Bronchial epithelial cell (primary cell): ENCODE data around the gene BBS4. TPM values are rescaled to one million over a fixed set of nuclear protein-coding genes. Genes with fewer than 3 reads are reported as not detected.
"Not testable (repeated sequence)": the region's sequence is repeated elsewhere in the genome, so short reads cannot be mapped to it uniquely, and the experiment has no call there.

Source experiments
- DNase-seq: peaks from one replicate; pipeline ENCODE4 v3.0.0-alpha.2; 2010; ENCODE audit warnings: low read depth
- FAIRE-seq: peaks from 2 replicates; lab custom pipeline; 2011; peaks lifted over from hg19 to GRCh38; lab: Jason Lieb, UNC
- H3K27me3 ChIP-seq: 2 replicates; pipeline ENCODE4 v1.5.1; 2011; ENCODE audit warnings: low read length; ENCODE audit not compliant: control insufficient read depth, insufficient read depth
- H3K36me3 ChIP-seq: 2 replicates; pipeline ENCODE4 v1.5.1; 2011; ENCODE audit warnings: low read length; ENCODE audit not compliant: control insufficient read depth, insufficient read depth
- H3K4me3 ChIP-seq: 2 replicates; pipeline ENCODE4 v1.5.1; 2011; ENCODE audit warnings: mild to moderate bottlenecking, low read depth, low read length, control low read depth
- total RNA-seq: library from RNA; depleted of rRNA; stranded (reverse); fragments of >200 nt; gene quantifications from 2 replicates; pipeline ENCODE4 v1.2.1, GENCODE V29; 2014
- TF ChIP-seq, protein P1 (sequence below): IDR thresholded peaks from 2 replicates; pipeline ENCODE4 v1.5.1; 2011; ENCODE audit warnings: mild to moderate bottlenecking, moderate library complexity, low read length, control low read depth, inconsistent platforms; ENCODE audit not compliant: insufficient read depth, severe bottlenecking

BBS4 gene, protein sequence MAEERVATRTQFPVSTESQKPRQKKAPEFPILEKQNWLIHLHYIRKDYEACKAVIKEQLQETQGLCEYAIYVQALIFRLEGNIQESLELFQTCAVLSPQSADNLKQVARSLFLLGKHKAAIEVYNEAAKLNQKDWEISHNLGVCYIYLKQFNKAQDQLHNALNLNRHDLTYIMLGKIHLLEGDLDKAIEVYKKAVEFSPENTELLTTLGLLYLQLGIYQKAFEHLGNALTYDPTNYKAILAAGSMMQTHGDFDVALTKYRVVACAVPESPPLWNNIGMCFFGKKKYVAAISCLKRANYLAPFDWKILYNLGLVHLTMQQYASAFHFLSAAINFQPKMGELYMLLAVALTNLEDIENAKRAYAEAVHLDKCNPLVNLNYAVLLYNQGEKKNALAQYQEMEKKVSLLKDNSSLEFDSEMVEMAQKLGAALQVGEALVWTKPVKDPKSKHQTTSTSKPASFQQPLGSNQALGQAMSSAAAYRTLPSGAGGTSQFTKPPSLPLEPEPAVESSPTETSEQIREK
- total RNA-seq = 7.1 and 8.8 TPM in 2 replicates

DNA sequence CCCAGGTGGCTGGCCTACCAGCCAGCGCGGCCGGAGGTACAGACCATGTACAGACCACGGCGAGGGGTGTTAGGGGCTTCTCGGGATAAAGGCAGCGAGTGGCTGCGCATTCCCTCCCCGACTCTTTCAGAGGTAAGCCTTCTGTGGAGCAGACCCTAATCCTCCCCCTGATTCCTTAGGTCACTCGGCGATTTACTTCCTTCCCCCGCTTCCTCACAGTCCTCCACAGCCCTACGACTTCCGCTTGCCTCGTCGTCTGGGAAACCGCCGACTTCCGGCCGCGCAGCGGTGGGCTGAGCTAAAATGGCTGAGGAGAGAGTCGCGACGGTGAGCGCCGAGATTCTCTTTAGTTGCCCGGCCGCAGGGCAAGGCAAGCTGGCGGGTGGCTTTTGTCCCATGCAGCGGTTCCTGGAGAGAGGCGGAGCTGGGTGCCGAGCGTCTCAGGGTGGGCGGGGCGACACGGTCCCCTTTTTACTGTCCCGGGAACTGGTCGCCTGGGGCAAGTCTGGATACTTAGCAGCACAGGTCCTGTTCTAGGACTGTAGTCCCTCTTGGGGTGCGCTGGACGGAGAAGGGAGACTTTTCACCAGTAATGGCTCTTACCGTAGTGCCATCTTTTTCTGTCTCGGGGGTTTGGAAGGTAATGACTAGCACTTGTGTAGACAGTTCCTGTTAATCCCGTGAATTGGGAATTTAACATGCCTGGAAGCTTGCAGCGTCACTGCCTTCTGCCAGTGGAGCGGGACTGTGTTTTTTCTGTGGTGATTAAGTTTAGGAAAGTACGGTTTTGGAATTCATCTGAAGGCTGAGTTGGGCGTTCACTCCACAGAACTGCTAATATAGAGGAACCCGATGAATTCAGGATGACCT, at the start of gene BBS4, which contains the start of gene HIGD2B:
Gene BBS4, plus strand, starts transcription at position 283 of the 870 bp plus-strand sequence. Its CDS starts 21 bp downstream, at position 304.
Gene HIGD2B, minus strand, starts transcription at position 258 of the 870 bp plus-strand sequence. CDS start 9,808 bp downstream, outside the sequence.
- TF ChIP-seq, protein P1, sequence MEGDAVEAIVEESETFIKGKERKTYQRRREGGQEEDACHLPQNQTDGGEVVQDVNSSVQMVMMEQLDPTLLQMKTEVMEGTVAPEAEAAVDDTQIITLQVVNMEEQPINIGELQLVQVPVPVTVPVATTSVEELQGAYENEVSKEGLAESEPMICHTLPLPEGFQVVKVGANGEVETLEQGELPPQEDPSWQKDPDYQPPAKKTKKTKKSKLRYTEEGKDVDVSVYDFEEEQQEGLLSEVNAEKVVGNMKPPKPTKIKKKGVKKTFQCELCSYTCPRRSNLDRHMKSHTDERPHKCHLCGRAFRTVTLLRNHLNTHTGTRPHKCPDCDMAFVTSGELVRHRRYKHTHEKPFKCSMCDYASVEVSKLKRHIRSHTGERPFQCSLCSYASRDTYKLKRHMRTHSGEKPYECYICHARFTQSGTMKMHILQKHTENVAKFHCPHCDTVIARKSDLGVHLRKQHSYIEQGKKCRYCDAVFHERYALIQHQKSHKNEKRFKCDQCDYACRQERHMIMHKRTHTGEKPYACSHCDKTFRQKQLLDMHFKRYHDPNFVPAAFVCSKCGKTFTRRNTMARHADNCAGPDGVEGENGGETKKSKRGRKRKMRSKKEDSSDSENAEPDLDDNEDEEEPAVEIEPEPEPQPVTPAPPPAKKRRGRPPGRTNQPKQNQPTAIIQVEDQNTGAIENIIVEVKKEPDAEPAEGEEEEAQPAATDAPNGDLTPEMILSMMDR = no peak
- Histone ChIP-seq H3K27me3 (no peaks in the 10 kb centered on the region), H3K4me3 (peak within 1 kb of the TSS; percentile 77), H3K36me3 (no peaks in the 10 kb centered on the region)
- FAIRE-seq (no peak), DNase-seq (peak; percentile 81)

DNA sequence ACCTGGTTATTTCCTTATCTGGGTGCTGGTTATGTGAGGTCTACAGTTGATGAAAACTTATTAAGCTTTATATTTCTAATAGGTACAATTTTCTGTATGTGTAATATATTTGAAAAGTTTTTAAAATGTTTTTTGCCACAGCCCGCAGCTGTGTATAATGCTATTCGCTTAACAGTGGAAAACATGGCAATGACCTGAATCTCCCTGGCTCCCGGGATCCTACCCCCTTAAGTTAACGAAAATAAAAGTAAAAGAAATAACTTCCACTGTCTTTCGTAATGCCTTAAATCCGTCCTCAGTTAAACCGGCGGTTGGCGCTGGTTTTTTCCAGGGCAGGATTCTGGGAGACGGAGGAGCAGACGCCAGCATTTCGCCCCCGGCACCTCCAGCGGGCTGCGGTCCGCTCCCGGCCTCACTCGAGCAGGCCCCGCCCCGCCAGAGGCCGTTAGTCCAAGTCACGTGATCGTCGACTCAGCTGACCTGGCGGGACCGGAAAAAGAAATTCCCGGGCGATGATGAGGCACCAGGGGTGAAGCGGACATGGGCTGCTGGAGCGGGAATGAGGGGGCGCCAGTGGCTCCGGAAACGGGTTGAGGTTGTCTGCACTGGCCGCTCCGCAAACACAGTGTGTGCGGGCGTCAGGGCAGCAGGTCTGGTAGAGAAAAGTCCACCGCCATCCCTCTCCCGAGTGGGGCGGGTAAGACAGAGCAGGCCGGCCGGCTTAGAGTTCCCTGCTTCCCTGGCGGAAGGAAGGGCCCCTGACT, 49.3 kb upstream of the BBS4 start:
- H3K4me3 ChIP-seq = peak overlapping the region; percentile 37
- FAIRE-seq, H3K27me3 ChIP-seq, H3K36me3 ChIP-seq: not testable (repeated sequence)
- peak; percentile 40 for DNase-seq

DNA sequence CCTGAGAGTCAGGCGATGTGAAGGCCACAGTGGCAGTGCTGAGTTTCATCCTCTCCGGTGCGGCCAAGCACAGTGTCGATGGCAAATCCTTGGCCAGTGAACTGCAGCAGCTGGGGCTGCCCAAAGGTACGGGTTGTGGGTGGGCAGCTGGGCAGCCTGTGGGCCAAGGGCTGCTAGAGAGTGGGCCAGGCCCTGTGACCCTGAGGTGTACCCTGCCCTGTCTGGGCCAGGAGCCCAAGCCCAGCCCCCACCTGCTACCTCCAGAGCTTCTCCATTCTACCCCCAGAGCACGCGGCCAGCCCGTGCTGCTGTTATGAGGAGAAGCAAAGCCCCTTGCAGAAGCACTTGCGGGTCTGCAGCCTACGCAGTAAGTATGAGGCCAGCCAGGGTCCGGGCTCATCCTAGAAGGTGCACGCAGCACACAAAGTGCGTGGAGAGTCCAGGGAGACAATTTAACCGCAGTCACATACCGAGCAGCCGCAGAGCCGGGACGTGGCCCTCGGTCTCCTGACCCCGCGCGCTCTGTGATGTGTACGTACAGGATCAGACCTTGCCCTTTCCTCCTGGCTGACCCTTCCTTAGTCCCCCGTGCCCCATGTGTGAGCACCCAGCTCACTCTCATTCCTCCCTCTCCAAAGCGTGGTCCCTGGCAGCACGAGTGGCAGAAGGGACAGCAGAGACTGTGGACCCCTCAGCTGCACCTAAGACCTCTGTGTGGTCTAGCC, 46.1 kb upstream of the BBS4 start:
- not testable (repeated sequence) for DNase-seq, H3K36me3 ChIP-seq, H3K4me3 ChIP-seq, H3K27me3 ChIP-seq, FAIRE-seq

DNA sequence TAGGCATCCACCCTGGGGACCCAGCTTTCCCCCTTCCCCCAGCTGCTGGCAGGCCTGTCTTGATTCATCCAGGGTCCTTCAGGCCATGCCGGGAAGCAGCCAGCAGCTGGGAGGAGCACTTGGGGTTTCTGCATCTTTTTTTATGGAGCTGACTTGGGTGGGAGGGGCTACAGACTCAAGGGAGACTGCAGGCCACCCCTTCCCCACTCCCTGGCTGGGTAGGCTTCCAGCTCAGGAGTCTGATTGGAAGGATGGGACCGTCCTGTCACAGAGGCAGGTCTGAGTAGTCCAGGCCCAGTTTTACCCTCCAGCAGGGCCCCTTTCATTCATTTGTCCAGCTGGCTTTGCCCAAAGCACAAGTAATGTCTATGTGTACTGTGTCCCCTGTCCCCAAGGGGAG, 43.7 kb upstream of the BBS4 start:
- not testable (repeated sequence) for H3K36me3 ChIP-seq, FAIRE-seq, H3K4me3 ChIP-seq

DNA sequence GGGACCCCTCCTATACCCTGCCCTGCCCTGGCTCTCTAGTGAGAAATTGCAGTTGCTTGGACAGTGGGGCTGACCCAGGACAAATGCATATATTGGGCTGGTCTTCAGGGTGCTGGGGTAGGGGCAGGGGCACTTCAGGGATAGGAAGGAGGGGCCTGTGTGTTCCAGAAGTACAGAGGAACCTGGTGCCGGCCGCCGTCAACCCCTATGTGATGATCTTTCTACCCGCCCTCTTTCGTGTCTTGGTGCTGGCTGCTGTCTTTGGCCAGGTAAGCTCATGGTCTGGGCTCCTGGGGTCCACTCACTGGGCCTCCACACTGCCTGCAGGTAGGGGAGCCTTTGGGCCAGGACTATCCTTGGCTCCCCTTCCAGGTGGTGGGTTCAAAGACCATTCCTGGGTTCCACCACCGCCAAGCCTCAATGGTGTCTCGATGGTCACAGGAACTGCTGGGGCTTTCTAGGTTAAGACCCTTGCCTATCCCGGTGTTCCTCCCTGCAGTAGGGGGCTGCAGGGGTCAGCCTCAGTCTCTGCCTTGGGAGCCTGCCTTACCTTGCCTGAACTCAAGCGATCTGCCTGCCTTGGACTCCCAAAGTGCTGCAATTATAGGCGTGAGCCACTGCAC, 37.3 kb upstream of the BBS4 start:
- not testable (repeated sequence) for H3K27me3 ChIP-seq, H3K36me3 ChIP-seq, DNase-seq, H3K4me3 ChIP-seq, FAIRE-seq

More for the DNA sequence above, 43.7 kb upstream of the BBS4 start:
- not testable (repeated sequence) for DNase-seq, H3K27me3 ChIP-seq

DNA sequence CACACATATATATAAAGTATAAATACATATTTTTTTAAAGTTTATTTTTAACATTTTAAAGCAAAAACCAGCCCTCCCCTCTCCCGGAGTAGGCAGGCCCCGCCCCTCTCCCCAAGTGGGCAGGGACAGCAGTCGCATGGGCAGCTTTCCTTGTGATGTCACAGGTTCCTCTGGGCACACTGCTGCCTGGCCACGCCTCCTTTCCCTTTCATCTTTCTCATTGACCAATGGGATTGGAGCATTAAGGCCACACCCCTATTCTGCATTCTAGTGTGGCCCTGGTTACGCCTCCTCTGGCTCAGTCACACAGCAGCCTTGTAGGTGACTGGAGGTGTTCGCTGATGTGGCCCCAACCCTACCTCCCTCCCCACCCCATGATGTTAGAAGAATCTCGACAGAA, 31.6 kb upstream of the BBS4 start, which contains the start of gene GOLGA6B:
Gene GOLGA6B, plus strand, starts transcription at position 301 of the 400 bp plus-strand sequence. Its CDS starts 41 bp downstream, at position 342.
- DNase-seq, FAIRE-seq, H3K4me3 ChIP-seq, H3K36me3 ChIP-seq, H3K27me3 ChIP-seq: not testable (repeated sequence)

DNA sequence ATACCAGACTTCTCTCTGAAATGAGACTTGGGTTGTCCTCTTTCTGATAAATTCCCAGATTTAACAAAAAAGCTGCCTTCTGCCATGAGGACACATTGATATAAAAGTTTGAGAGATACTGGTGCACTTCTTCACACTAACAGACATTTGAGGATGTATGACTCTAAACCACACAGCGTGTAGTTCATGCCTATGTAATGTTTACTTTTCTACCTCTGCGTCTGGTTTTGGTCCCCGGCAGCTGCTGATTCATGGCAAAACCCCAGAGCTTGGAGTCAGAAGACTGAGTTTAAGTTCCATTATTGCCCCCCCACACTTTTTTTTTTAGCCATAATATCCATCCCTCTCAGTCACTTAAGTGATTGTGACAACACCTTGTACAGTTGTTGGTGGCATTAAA, 30.0 kb upstream of the BBS4 start:
- H3K4me3 ChIP-seq = not testable (repeated sequence)

DNA sequence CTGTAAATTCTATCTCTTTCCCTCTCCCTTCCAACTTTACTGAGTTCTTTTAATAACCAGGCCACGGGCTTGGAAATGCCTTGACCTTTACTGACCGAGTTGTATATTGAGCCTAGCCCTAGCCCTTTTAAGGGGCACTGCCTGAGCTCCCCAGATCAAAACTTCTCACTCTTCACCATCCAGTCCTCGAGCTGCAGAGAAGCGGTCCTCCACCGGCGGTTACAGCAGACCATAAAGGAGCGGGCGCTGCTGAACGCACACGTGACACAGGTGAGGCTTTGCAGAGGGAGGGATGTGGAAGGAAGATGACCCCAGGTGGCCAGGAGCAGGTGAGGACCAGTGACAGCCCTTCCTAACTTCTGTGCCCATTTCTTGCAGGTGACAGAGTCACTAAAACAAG, 24.9 kb upstream of the BBS4 start:
- not testable (repeated sequence) for DNase-seq, H3K4me3 ChIP-seq, H3K36me3 ChIP-seq, H3K27me3 ChIP-seq, FAIRE-seq

More for the DNA sequence above, 30.0 kb upstream of the BBS4 start:
- not testable (repeated sequence) for FAIRE-seq, H3K36me3 ChIP-seq, H3K27me3 ChIP-seq, DNase-seq

DNA sequence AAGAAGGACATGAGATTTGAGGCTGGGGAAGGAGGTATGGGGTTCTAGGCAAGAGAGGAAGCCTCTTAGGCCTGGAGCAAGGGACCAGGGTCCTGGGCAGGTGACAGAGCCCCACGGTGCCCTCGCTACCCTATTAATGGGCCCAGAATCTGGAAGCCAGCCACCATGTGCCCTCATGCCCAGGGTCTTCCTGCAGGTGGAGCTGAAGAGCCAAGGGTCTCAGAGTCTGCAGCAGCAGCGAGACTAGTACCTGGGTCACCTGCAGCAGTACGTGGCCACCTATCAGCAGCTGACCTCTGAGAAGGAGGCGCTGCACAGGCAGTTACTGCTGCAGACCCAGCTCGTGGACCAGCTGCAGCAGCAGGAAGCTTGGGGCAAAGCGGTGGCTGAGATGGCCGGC, 22.1 kb upstream of the BBS4 start:
- FAIRE-seq, DNase-seq: not testable (repeated sequence)

DNA sequence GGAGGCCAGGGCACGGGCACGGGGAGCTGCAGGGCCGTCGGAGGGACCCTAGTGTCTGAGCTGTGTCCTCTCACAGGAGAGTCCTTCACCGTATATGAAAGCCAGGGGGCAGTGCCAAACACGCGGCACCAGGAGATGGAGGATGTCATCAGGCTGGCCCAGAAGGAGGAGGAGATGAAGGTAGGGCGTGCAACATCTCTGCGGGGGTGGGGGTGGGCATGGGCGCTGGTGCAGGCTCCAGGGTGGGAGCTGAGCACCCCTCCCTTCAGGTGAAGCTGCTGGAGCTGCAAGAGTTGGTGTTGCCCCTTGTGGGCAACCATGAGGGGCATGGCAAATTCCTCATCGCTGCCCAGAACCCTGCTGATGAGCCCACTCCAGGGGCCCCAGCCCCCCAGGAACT, 20.3 kb upstream of the BBS4 start:
- not testable (repeated sequence) for H3K4me3 ChIP-seq, DNase-seq, H3K36me3 ChIP-seq, H3K27me3 ChIP-seq, FAIRE-seq

More for the DNA sequence above, 22.1 kb upstream of the BBS4 start:
- not testable (repeated sequence) for H3K4me3 ChIP-seq, H3K27me3 ChIP-seq, H3K36me3 ChIP-seq

DNA sequence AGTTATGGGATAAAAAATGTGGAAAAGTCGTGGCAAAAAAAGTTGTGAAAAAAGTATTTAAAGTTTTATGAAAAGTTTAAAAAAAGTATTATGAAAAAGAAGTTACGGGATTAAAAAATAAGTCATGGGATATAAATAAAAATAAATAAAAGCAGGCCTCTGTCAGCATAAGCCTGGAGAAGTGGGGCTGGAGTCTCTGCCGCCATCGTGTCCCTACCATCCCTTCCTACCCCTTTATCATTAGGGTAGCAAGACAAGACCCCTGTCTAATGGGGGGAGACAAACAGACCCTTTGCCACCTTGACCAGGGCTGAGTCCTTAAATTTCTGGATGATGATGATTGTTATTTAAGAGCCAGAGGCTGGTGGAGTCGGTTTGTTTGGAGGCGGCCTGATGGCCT, 16.2 kb upstream of the BBS4 start:
- not testable (repeated sequence) for DNase-seq, H3K36me3 ChIP-seq, H3K27me3 ChIP-seq, FAIRE-seq, H3K4me3 ChIP-seq
